ENCODE data around the gene ADISSP. TPM values are rescaled to one million over a fixed set of nuclear protein-coding genes. Genes with fewer than 3 reads are reported as not detected.

The ADISSP gene
- total and polyA plus RNA-seq, 2 donors = 21.4 to 23.6 TPM

DNA sequence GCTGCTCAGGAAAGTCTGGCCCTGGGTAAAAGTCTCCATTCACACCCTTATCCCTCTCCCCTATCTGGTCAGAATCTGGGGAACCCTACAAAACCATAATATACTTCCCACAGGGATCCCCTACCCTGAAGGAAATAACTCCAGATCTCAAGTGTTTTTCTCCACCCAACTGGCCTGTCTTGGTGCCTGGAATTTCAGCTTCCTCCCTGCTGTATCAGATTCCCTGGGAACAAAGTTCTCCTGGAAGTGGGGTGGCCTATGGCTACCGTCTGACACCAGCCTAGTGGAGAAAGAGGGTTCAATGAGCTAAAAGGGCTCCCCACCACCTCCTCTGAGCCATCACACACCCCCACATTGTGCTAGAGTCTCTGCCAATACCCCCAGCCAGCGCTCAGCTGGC is 20.1 kb downstream of the ADISSP start:
- peaks cover 3% of the 10 kb centered on the region in 2 donors for H3K4me1 ChIP-seq (ENCODE audit: control insufficient read depth in 2 of 2, insufficient read depth in 2 of 2, low read length in 2 of 2)
- 98% methylated on average over 2 of the region's 2 CpGs for WGBS
- H3K27me3 ChIP-seq (ENCODE audit: control insufficient read depth in 2 of 2, insufficient read depth in 1 of 2, low read length in 1 of 2) = peaks cover 9 to 72% of the 10 kb centered on the region in 2 donors
- H3K27ac ChIP-seq (ENCODE audit: low read depth in 1 of 2, low read length in 1 of 2) = no peak overlapping the region
- no peaks in the 10 kb centered on the region for H3K36me3 ChIP-seq (ENCODE audit: control insufficient read depth in 2 of 2, insufficient read depth in 2 of 2, low read length in 1 of 2)
- peaks cover 0 to 2% of the 10 kb centered on the region in 2 donors for H3K9me3 ChIP-seq (ENCODE audit: control insufficient read depth in 2 of 2, insufficient read depth in 1 of 2, low read length in 1 of 2)
- DNase-seq (ENCODE audit: low read depth in 6 of 9, low spot score in 9 of 9) = no peak
- no peak overlapping the region for H3K4me3 ChIP-seq (ENCODE audit: low read length in 2 of 2)

DNA sequence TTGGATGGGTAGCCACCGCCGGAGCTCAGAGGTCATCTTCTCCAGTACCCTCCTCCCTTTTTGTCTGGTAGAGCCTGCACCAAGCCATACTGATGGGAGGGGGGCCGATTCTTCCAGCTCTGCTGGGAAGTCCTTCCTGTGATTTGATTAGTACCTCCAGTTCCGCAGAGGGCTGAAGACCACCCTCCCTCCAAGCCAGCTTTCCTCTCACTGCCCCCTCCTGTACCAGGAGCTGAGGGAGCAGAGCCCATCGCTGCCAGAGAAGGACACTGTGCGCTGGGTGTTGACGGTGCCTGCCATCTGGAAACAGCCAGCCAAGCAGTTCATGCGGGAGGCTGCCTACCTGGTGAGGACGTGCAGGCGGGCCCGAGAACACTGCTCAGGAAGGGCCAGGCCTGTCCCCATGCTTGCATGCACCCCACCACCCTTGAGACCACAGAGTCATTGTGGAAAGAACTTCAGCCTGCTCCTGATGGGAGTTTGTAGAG is 21.8 kb downstream of the ADISSP start:
- WGBS = 90% methylated on average over 11 of the region's 11 CpGs
- Histone ChIP-seq H3K4me3 (ENCODE audit: low read length in 2 of 2) (no peak overlapping the region), H3K9me3 (ENCODE audit: control insufficient read depth in 2 of 2, insufficient read depth in 1 of 2, low read length in 1 of 2) (peaks cover 0 to 2% of the 10 kb centered on the region in 2 donors), H3K27me3 (ENCODE audit: control insufficient read depth in 2 of 2, insufficient read depth in 1 of 2, low read length in 1 of 2) (peaks cover 2 to 54% of the 10 kb centered on the region in 2 donors), H3K36me3 (ENCODE audit: control insufficient read depth in 2 of 2, insufficient read depth in 2 of 2, low read length in 1 of 2) (no peaks in the 10 kb centered on the region), H3K4me1 (ENCODE audit: control insufficient read depth in 2 of 2, insufficient read depth in 2 of 2, low read length in 2 of 2) (peaks cover 0 to 3% of the 10 kb centered on the region in 2 donors), H3K27ac (ENCODE audit: low read depth in 1 of 2, low read length in 1 of 2) (no peak overlapping the region)
- no peak for DNase-seq (ENCODE audit: low read depth in 6 of 9, low spot score in 9 of 9)

DNA sequence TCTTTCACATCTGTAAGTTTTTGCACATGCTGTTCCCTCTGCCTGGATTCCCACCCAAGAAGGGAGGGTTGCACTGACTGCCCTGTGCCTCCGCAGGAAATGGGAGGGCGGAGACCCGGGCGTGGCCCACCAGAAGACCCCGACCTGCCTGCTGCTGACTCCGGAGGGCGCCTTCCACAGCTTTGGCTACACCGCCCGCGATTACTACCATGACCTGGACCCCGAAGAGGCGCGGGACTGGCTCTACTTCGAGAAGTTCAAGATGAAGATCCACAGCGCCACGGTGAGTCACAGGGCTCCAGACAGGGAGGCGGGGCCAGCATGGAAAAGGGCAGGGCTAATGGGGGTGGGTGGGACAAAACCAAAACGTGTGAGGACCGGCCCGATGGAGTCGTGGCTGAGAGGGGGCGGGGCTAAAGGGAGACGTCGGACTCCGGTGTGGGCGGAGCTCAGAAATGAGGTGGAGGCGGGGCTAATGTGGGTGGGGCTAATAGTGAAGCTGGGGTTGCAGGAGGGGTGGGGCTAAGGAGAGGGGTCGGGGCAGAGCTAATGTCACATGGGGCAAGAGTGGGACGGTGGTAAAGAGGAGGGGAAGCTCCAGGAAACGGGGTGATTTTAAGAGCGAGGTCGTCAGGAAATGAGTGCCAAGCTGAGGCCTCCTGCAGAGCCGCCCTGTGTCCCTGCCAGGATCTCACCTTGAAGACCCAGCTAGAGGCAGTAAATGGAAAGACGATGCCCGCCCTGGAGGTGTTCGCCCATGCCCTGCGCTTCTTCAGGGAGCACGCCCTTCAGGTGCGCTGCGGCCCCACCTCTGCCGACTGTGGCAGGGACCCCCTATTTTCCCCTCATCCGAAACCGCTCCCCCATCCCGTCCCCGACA is 22.5 kb downstream of the ADISSP start:
- Histone ChIP-seq H3K27ac (ENCODE audit: low read depth in 1 of 2, low read length in 1 of 2) (no peak overlapping the region), H3K4me3 (ENCODE audit: low read length in 2 of 2) (no peak overlapping the region)

DNA sequence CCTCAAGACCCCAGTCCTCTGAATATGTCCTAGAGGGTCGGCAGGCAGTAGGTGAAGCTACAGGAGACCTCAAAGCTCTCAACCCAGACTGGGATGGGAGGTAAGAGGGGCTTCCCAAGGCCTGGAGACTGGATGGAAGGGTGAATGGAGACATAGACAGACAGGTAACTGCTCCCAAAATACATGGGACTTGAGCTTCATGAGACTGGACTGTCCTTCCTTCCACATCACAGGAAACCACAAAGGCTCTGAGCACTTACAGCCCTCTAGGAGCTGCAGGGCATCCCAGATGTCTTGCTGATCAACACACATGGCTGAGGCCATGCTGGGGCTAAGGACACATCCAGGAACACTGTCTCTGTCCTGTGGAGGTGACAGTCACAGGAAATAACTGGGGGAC is 23.5 kb downstream of the ADISSP start:
- peaks cover 2 to 38% of the 10 kb centered on the region in 2 donors for H3K27me3 ChIP-seq (ENCODE audit: control insufficient read depth in 2 of 2, insufficient read depth in 1 of 2, low read length in 1 of 2)
- peaks cover 0 to 2% of the 10 kb centered on the region in 2 donors for H3K9me3 ChIP-seq (ENCODE audit: control insufficient read depth in 2 of 2, insufficient read depth in 1 of 2, low read length in 1 of 2)
- H3K4me3 ChIP-seq (ENCODE audit: low read length in 2 of 2) = no peak overlapping the region
- no peak for DNase-seq (ENCODE audit: low read depth in 6 of 9, low spot score in 9 of 9)
- no peaks in the 10 kb centered on the region for H3K36me3 ChIP-seq (ENCODE audit: control insufficient read depth in 2 of 2, insufficient read depth in 2 of 2, low read length in 1 of 2)
- WGBS = 89% methylated on average over 1 of the region's 1 CpG
- no peak overlapping the region for H3K27ac ChIP-seq (ENCODE audit: low read depth in 1 of 2, low read length in 1 of 2)
- H3K4me1 ChIP-seq (ENCODE audit: control insufficient read depth in 2 of 2, insufficient read depth in 2 of 2, low read length in 2 of 2) = peaks cover 0 to 3% of the 10 kb centered on the region in 2 donors

More for the DNA sequence above, 22.5 kb downstream of the ADISSP start:
- peak in 2 of 9 donors; percentile 21 to 35 for DNase-seq (ENCODE audit: low read depth in 6 of 9, low spot score in 9 of 9)
- Histone ChIP-seq H3K27me3 (ENCODE audit: control insufficient read depth in 2 of 2, insufficient read depth in 1 of 2, low read length in 1 of 2) (peaks cover 2 to 47% of the 10 kb centered on the region in 2 donors), H3K9me3 (ENCODE audit: control insufficient read depth in 2 of 2, insufficient read depth in 1 of 2, low read length in 1 of 2) (peaks cover 0 to 2% of the 10 kb centered on the region in 2 donors), H3K4me1 (ENCODE audit: control insufficient read depth in 2 of 2, insufficient read depth in 2 of 2, low read length in 2 of 2) (peaks cover 0 to 3% of the 10 kb centered on the region in 2 donors), H3K36me3 (ENCODE audit: control insufficient read depth in 2 of 2, insufficient read depth in 2 of 2, low read length in 1 of 2) (no peaks in the 10 kb centered on the region)
- 48% methylated on average over 45 of the region's 45 CpGs for WGBS

DNA sequence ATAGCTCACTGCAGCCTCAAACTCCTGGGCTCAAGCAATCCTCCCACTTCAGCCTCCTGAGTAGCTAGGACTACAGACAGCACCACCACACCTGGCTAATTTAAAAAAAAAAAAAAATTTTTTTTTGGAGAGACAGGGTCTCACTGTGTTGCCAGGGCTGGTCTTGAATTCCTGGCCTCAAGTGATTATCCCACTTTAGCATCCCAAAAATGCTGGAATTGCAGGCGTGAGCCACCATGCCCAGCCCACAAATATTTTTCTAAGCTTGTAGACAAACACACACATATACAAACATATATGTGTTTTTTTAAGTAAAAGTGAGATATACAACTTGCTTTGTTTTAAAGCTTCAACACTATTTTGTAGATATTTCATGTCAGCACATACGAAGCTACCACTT is 24.3 kb downstream of the ADISSP start:
- peaks cover 0 to 3% of the 10 kb centered on the region in 2 donors for H3K4me1 ChIP-seq (ENCODE audit: control insufficient read depth in 2 of 2, insufficient read depth in 2 of 2, low read length in 2 of 2)
- no peak overlapping the region for H3K4me3 ChIP-seq (ENCODE audit: low read length in 2 of 2)
- H3K9me3 ChIP-seq (ENCODE audit: control insufficient read depth in 2 of 2, insufficient read depth in 1 of 2, low read length in 1 of 2) = peaks cover 0 to 2% of the 10 kb centered on the region in 2 donors
- no peak overlapping the region for H3K27ac ChIP-seq (ENCODE audit: low read depth in 1 of 2, low read length in 1 of 2)
- DNase-seq (ENCODE audit: low read depth in 6 of 9, low spot score in 9 of 9) = no peak
- H3K36me3 ChIP-seq (ENCODE audit: control insufficient read depth in 2 of 2, insufficient read depth in 2 of 2, low read length in 1 of 2) = no peaks in the 10 kb centered on the region
- 73% methylated on average over 2 of the region's 2 CpGs for WGBS
- peaks cover 0 to 30% of the 10 kb centered on the region in 2 donors for H3K27me3 ChIP-seq (ENCODE audit: control insufficient read depth in 2 of 2, insufficient read depth in 1 of 2, low read length in 1 of 2)

DNA sequence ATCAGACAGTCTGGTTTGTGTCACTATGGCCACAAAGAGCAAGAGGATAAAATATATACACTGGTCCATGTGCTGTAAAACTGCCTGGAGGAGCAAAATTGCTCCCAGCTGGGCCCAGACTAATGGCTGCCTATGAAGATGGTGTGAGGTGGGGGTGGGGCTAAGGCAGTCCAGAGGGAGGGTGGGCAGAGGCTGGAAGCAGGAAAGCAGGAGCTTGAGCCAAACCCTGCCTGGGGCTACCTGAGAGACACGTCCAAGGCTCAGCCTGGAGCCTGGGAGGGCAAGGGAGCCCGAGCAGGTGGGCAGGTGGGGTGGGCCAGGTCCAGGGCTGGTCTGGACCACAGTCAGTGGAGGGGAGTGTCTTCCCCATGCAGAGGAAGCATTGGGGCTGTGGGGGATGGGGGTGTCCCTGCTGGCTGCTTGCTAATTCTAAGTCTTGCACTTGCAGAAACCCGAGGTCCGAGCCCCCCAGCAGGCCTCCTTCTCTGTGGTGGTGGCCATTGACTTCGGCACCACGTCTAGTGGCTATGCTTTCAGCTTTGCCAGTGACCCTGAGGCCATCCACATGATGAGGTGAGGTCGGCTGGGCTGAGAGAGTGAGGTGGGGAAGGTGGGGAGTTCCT is 25.6 kb downstream of the ADISSP start:
- H3K36me3 ChIP-seq (ENCODE audit: control insufficient read depth in 2 of 2, insufficient read depth in 2 of 2, low read length in 1 of 2) = no peaks in the 10 kb centered on the region
- no peak overlapping the region for H3K4me3 ChIP-seq (ENCODE audit: low read length in 2 of 2)
- no peak overlapping the region for H3K27ac ChIP-seq (ENCODE audit: low read depth in 1 of 2, low read length in 1 of 2)
- peaks cover 0 to 2% of the 10 kb centered on the region in 2 donors for H3K9me3 ChIP-seq (ENCODE audit: control insufficient read depth in 2 of 2, insufficient read depth in 1 of 2, low read length in 1 of 2)
- WGBS = 93% methylated on average over 7 of the region's 7 CpGs
- H3K27me3 ChIP-seq (ENCODE audit: control insufficient read depth in 2 of 2, insufficient read depth in 1 of 2, low read length in 1 of 2) = peaks cover 0 to 23% of the 10 kb centered on the region in 2 donors
- H3K4me1 ChIP-seq (ENCODE audit: control insufficient read depth in 2 of 2, insufficient read depth in 2 of 2, low read length in 2 of 2) = peaks cover 0 to 3% of the 10 kb centered on the region in 2 donors
- no peak for DNase-seq (ENCODE audit: low read depth in 6 of 9, low spot score in 9 of 9)

DNA sequence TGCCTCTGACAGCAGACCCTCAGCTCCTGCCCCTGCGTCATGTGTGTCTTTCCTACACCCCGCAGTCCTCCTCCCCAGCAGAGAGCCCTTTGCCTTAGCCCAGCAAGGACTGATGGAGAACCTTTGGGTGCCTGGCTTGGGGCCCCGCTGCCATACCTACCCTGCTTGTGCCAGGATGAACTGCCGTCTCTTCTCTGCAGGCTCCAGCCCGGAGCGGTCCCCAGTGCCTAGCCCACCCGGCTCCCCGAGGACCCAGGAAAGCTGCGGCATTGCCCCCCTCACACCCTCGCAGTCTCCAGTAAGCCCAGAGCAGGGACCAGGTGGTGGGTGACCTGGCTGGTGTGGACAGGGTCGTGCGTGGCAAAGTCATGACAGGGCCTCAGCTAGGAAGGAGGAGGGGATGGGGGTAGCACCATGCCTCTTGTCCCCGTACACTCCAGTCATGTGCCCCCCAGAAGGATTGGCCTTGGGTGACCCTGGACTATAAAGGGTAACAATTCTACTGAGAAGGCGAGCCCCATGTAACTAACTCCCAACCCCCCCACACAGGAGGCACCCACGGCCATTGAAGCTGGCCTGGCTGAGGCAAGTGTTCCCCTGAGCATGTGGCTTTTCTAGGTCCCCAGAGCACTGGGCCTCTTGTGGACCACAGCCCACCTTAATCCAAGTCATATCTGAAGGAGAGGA is 26.8 kb downstream of the ADISSP start:
- Histone ChIP-seq H3K27ac (ENCODE audit: low read depth in 1 of 2, low read length in 1 of 2) (no peak overlapping the region), H3K9me3 (ENCODE audit: control insufficient read depth in 2 of 2, insufficient read depth in 1 of 2, low read length in 1 of 2) (peaks cover 0 to 2% of the 10 kb centered on the region in 2 donors), H3K4me1 (ENCODE audit: control insufficient read depth in 2 of 2, insufficient read depth in 2 of 2, low read length in 2 of 2) (peaks cover 0 to 3% of the 10 kb centered on the region in 2 donors), H3K36me3 (ENCODE audit: control insufficient read depth in 2 of 2, insufficient read depth in 2 of 2, low read length in 1 of 2) (no peaks in the 10 kb centered on the region), H3K27me3 (ENCODE audit: control insufficient read depth in 2 of 2, insufficient read depth in 1 of 2, low read length in 1 of 2) (peaks cover 0 to 16% of the 10 kb centered on the region in 2 donors), H3K4me3 (ENCODE audit: low read length in 2 of 2) (no peak overlapping the region)
- 97% methylated on average over 15 of the region's 15 CpGs for WGBS
- DNase-seq (ENCODE audit: low read depth in 6 of 9, low spot score in 9 of 9) = no peak

DNA sequence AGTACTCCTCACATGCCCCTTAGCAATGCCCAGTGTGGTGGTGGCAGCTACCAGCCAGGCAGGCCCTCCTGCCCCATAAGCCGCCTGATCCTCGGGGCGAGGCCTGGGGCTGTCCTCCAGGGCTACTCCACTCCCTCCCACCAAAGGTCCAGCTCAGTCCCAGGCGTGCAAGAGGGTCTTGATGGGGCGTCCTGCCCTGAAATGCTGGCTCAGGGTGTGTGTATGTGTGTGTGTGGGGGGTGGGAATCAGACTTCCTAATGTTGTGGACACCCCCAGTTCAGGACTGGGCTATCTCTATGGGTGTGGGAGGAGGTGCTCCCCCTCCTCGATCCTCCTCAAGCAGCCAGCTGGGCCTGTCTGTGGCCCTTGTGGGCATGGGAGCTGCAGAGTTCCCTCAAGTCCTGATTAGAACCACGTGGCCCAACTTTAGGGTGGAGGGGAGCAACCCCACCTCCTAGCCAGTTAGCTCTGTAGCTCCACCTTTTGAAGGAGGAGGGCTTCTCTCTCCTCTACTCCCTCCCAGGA is 27.6 kb downstream of the ADISSP start:
- Histone ChIP-seq H3K4me1 (ENCODE audit: control insufficient read depth in 2 of 2, insufficient read depth in 2 of 2, low read length in 2 of 2) (peaks cover 0 to 3% of the 10 kb centered on the region in 2 donors), H3K36me3 (ENCODE audit: control insufficient read depth in 2 of 2, insufficient read depth in 2 of 2, low read length in 1 of 2) (no peaks in the 10 kb centered on the region), H3K27ac (ENCODE audit: low read depth in 1 of 2, low read length in 1 of 2) (no peak overlapping the region), H3K4me3 (ENCODE audit: low read length in 2 of 2) (no peak overlapping the region), H3K9me3 (ENCODE audit: control insufficient read depth in 2 of 2, insufficient read depth in 1 of 2, low read length in 1 of 2) (no peaks in the 10 kb centered on the region), H3K27me3 (ENCODE audit: control insufficient read depth in 2 of 2, insufficient read depth in 1 of 2, low read length in 1 of 2) (peaks cover 0 to 8% of the 10 kb centered on the region in 2 donors)
- no peak for DNase-seq (ENCODE audit: low read depth in 6 of 9, low spot score in 9 of 9)
- 91% methylated on average over 7 of the region's 7 CpGs for WGBS
